ENCODE results near the gene ANKFN1. TPM values are rescaled to one million over a fixed set of nuclear protein-coding genes. Genes with fewer than 3 reads are reported as not detected.
A peak's percentile ranks its signal among the peaks of the same experiment; 100 is the strongest.

ANKFN1 gene
- total RNA-seq, 1 experiment from 2014 or later, result 0.67 TPM

GRCh38 chr17:56434610-56435009 lies 281.3 kb downstream of the ANKFN1 start:
- no peak for DNase-seq (ENCODE audit: low spot score)

- no peak for DNase-seq (ENCODE audit: low spot score)
Measured at GRCh38 chr17:56436142-56436541, 282.9 kb downstream of the ANKFN1 start.

- DNase-seq (ENCODE audit: low spot score), result peak; percentile 17
Measured at GRCh38 chr17:56440419-56440818, 287.1 kb downstream of the ANKFN1 start.

GRCh38 chr17:56441308-56441707 lies 288.0 kb downstream of the ANKFN1 start:
- DNase-seq (ENCODE audit: low spot score), result peak; percentile 32

GRCh38 chr17:56445692-56446411 lies 292.6 kb downstream of the ANKFN1 start:
- no peak for DNase-seq (ENCODE audit: low spot score)

- DNase-seq (ENCODE audit: low spot score), result no peak
Measured at GRCh38 chr17:56447171-56447570, 293.9 kb downstream of the ANKFN1 start.

GRCh38 chr17:56448371-56448770 lies 295.1 kb downstream of the ANKFN1 start:
- DNase-seq (ENCODE audit: low spot score), result no peak

GRCh38 chr17:56449176-56449575 lies 295.9 kb downstream of the ANKFN1 start:
- no peak for DNase-seq (ENCODE audit: low spot score)

GRCh38 chr17:56451629-56452028 lies 298.4 kb downstream of the ANKFN1 start:
- DNase-seq (ENCODE audit: low spot score), result no peak

- DNase-seq (ENCODE audit: low spot score), result no peak
Measured at GRCh38 chr17:56452461-56452860, 299.2 kb downstream of the ANKFN1 start.

- DNase-seq (ENCODE audit: low spot score), result no peak
Measured at GRCh38 chr17:56457501-56457900, 304.2 kb downstream of the ANKFN1 start.

- DNase-seq (ENCODE audit: low spot score), result no peak
Measured at GRCh38 chr17:56465886-56466285, 312.6 kb downstream of the ANKFN1 start.

- no peak for DNase-seq (ENCODE audit: low spot score)
Measured at GRCh38 chr17:56468840-56469239, 315.6 kb downstream of the ANKFN1 start.

GRCh38 chr17:56471696-56472095 lies 318.4 kb downstream of the ANKFN1 start:
- DNase-seq (ENCODE audit: low spot score), result no peak

- DNase-seq (ENCODE audit: low spot score), result no peak
Measured at GRCh38 chr17:56475116-56475515, 321.8 kb downstream of the ANKFN1 start.

- DNase-seq (ENCODE audit: low spot score), result peak; percentile 58
Measured at GRCh38 chr17:56478836-56479447, 325.7 kb downstream of the ANKFN1 start.

GRCh38 chr17:56480501-56480900 lies 327.2 kb downstream of the ANKFN1 start:
- DNase-seq (ENCODE audit: low spot score), result no peak

GRCh38 chr17:56481659-56482058 lies 328.4 kb downstream of the ANKFN1 start:
- no peak for DNase-seq (ENCODE audit: low spot score)

GRCh38 chr17:56482229-56482628 lies 329.0 kb downstream of the ANKFN1 start:
- no peak for DNase-seq (ENCODE audit: low spot score)

- no peak for DNase-seq (ENCODE audit: low spot score)
Measured at GRCh38 chr17:56486732-56487131, 333.5 kb downstream of the ANKFN1 start.

- no peak for DNase-seq (ENCODE audit: low spot score)
Measured at GRCh38 chr17:56488800-56489199, 335.5 kb downstream of the ANKFN1 start.

GRCh38 chr17:56489980-56490379 lies 336.7 kb downstream of the ANKFN1 start:
- no peak for DNase-seq (ENCODE audit: low spot score)

GRCh38 chr17:56495556-56495955 lies 342.3 kb downstream of the ANKFN1 start:
- no peak for DNase-seq (ENCODE audit: low spot score)

- DNase-seq (ENCODE audit: low spot score), result no peak
Measured at GRCh38 chr17:56497132-56497531, 343.9 kb downstream of the ANKFN1 start.
